Activated CD8-positive, alpha-beta memory T cell treated with anti-CD3 and anti-CD28 coated beads, Interleukin-2, amount 50 U/mL, for 24 hours (primary cell): ENCODE results near the gene SCN7A.
"Not testable (repeated sequence)": the region's sequence is repeated elsewhere in the genome, so short reads cannot be mapped to it uniquely, and the experiment has no call there.

Source experiments
- DNase-seq: peaks from one replicate; pipeline ENCODE4 v3.0.0-alpha.2; 2020; ENCODE audit errors: extremely low read depth

Gene SCN7A

DNA sequence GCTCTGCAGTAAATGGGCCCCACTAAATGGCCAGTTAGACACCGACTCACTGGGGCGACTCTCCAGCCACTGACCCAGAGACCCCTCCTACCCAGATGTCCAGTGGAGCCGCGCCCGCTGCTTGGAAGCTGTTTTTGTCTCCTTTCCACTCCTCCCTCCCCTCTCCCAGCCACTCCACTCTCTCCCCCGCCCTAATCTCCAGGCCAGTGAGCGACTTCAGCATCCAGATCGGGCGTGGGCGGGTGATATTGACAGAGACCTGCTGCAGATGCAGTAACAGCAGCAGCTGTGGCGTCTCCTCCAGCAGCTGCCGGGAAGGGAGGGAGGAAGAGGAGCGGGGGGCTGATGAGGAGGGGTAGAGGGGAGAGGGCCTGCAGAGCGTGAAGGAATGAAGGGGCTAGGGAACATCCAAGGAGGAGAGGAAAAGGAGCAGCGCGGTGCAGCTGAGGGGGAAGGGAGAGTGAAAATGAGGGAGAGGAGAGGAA is at the start of gene SCN7A:
TSS of gene SCN7A (minus strand) at position 110 of the 485 bp plus-strand sequence. CDS start 16,553 bp downstream, outside the sequence.
- DNase-seq, result no peak

DNA sequence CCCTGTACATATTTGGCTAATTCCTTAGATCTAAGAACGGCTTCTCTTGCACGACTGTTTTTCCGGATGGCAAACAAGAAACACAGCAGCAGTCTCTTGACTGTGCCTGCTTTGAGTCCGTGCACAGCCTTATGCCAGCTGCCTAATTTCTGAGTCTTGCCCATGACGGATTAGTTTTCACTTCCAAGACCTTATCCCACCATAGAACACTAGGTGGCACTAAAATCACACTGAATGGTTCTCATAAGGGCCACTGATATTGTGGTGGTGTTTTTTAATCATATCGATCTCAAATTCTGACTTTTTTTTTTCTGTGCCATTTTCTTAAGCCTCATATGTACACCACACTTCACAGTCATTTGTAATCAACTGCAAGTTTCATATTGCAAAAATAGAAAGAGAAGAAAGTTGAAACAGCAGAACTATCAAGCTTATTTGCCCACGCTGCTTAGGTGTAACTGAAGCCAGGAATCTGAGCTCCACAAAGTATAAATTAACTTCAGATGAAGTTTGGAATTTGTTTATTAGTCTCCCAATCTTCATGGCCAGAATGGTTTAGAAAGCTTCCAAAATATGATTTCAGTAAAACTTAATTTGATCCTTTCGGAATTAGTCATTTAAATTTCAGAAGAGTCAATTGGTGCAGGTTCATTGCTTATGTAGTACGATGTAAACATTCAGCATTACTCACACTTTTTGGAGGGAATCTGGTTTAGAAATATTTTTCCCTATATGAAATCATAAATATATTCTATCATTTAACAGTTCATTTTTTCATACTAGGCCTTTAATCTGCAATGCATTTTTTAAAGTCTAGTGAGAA is 45.5 kb upstream of the SCN7A start:
- DNase-seq, result no peak

DNA sequence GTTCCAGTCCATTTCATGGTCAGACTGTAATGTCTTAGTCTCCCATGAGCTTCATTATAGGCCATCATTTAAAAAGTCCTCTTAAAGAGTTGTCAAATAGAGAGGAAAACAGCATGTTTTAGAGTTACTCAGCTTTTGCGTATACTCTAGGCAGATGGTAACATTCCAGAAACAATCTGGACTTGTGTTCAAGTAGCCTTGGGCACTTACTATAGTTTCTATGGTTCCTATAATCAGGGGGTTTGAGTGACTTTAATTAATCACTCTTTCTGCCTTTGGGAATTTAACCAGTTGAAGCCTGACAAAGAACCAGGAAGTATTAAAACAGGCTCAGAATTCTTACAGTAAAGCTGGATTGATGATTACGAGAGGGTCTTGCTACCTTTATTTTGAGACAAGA is 42.1 kb upstream of the SCN7A start:
- no peak for DNase-seq

- DNase-seq, result no peak
These were observed 27.1 kb upstream of the SCN7A start for GRCh38 chr2:166521155-166521554.

GRCh38 chr2:166520604-166521003 is 26.6 kb upstream of the SCN7A start:
- DNase-seq, result no peak

GRCh38 chr2:166519391-166519962 is 25.4 kb upstream of the SCN7A start:
- no peak for DNase-seq

- DNase-seq, result no peak
These were observed 24.8 kb upstream of the SCN7A start for GRCh38 chr2:166518634-166519390.

DNA sequence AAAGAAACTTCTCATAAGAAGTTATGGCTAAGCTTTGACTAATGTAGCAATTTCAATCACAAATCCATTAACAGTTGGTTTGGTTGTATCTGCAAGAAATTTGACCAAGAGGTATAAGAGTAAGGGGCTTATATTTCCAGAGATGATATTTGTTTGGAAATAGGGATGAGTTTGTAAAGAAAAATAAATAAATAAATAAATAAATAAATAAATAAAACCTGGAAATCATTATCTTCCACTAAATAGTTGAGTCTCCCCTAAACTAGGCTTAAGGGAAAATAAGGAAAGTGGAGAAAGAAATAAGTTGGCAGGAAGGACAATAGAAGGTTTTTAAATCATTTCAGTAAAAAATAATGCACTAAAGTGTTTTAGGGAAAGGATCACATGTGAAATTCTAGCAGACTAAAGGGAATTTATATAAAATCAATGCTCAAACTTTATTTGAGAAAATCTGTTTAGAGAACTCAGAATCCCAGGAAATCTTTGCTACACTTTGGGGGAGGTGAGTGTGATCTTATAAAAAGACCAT is 23.5 kb upstream of the SCN7A start:
- no peak for DNase-seq

DNA sequence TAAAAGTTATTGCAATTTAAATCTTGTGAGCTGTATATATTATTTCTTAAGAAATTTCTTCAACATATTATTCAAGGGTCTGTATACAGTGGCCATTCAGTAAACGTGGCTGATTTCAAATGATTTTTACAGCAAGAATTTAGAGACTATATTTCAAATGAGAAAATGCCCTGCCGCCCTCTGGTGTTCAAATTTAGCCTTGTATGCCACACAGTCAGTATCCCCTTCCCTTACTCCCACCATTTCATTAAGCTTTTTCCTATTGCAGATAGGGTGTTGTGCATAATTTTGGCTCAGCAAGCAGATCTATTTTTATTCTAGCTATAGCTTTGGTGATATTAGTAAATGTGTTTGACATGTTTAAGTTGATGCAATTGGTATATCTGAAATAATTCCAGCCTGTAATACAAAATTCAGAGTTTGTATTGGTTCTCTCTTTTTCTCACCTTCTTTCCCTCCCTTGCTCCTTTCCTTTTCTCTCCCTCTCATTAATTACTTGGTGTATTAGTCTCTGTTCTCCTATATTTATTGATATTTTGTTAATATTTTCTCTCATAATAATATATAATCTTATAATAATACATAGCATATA is 22.8 kb upstream of the SCN7A start:
- DNase-seq, result no peak

DNA sequence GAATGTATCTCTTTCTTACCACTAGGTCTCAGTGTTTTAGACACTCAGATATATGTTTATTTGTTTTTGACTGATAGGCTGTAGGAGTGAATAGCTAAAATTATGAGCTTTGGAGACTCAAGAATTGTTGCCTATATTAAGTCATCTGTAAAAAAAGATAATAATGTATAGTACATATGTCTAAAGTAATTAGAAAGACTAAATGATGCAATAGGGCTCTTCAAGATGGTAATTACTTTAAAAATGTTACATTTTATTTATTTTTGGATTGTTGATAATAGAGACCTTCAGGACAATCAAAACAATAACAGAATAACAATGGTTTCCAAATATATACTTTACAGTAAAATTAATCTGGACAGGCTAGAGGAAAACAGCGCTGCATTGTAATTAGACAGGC is 19.9 kb upstream of the SCN7A start:
- no peak for DNase-seq

DNA sequence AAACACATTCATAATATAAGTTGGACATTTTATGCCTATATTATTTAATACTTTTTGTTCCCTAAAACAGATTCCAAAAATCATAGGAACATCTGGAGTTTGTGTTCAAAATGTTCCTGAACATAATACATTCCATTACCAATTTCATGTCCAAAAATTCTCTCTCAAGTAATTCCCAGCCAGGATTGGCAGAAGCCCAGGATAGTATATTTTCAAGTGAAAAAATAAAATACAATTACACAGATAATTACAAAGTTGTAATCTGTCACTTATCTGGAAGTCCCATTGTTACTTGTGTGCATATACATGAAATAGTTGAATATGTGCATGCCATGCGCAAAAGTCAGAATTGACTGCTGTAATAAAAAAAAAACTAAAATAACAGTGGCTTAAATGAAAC is 5.2 kb upstream of the SCN7A start:
- DNase-seq, result no peak

GRCh38 chr2:166491461-166491860 is 2.6 kb downstream of the SCN7A start:
- no peak for DNase-seq

GRCh38 chr2:166487171-166487570 is 6.9 kb downstream of the SCN7A start:
- DNase-seq, result no peak

- no peak for DNase-seq
These were observed 8.4 kb downstream of the SCN7A start for GRCh38 chr2:166485558-166486178.

DNA sequence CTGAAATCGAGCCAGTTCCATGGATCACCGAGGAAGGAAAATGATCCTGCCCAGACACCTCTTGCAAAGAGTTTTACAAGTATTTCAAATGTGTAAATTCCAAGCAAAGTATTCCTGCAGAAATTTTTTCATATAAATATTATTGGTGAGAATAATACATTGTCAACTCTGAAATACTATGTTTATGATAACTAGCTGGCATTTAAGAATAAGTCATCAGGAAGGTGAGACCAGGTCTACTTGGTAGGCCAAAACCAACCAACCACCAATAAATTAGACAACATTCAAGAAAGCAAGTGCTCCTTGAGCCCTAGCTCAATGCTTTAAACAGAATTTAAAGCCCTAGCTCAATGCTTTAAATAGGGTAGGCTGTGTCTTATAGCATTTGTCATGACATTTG is 21.7 kb downstream of the SCN7A start:
- DNase-seq, result no peak

GRCh38 chr2:166468124-166469024 is 25.7 kb downstream of the SCN7A start:
- no peak for DNase-seq

- DNase-seq, result no peak
These were observed 29.9 kb downstream of the SCN7A start for GRCh38 chr2:166464187-166464586.

DNA sequence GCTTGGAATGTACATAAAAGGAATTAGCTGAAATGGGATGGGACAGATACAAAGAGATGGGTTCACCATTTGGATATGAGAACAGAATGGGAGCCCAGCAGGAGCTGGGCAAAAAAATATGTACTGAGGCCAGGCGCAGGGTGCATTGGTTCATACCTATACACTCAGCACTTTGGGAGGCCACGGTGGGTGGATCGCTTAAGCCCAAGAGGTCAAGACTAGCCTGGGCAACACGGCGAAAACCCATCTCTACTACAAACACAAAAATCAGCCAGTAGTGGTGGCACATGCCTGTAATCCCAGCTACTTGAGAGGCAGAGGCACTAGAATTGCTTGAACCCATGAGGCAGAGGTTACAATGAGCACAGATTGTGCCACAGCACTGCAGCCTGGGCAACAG is 30.4 kb downstream of the SCN7A start:
- DNase-seq, result no peak

- no peak for DNase-seq
These were observed 35.4 kb downstream of the SCN7A start for GRCh38 chr2:166458674-166459073.

GRCh38 chr2:166455823-166456222 is 38.2 kb downstream of the SCN7A start:
- DNase-seq, result not testable (repeated sequence)
